HG03521 (cell line): ENCODE measurements around the gene HMCN1.

Source experiments
- ATAC-seq: cut with Tn5 transposase; IDR thresholded peaks from one replicate; pipeline ENCODE4 v1.9.1; 2021; ENCODE audit warnings: mild to moderate bottlenecking, moderate library complexity; ENCODE audit not compliant: unreplicated experiment

Gene HMCN1

DNA sequence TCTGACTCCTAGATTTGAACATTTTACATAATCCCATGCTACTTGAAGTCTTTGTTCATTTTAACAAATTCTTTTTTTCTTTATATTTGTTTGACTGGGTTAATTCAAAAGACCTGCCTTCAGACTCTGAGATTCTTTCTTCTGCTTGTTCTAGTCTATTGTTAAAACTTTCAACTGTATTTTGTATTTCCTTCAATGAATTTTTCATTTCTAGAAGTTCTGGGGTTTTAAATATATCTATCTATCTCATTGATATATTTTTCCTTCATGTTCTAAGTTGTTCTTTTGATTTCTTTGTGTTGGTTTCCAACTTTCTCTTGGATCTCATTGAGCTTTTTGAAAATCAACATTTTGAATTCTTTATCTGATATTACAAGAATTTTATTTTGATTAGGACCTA lies 64.3 kb downstream of the HMCN1 start:
- no peak for ATAC-seq

- ATAC-seq, result no peak
Measured at GRCh38 chr1:185803241-185803640, 69.0 kb downstream of the HMCN1 start.

- no peak for ATAC-seq
Measured at GRCh38 chr1:185804206-185804605, 70.0 kb downstream of the HMCN1 start.

DNA sequence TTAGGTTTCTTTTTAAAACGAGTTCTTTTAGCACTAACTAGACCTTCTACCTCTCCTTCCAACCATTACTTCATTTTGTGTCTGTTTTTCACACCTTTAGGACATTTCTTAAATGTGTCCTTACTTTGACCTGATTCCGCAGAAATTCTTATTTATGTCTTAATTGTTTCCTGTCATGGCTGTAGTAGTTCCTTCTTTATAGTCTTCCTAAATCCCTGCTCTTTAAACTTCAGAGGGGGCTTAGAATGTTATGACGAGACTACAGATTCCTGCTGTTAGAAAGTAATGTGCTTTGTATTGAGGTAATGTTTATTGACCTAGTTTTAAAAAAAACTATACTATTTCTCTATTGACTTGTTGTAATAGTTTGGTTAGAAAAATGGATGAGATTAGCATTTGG lies 70.4 kb downstream of the HMCN1 start:
- no peak for ATAC-seq

DNA sequence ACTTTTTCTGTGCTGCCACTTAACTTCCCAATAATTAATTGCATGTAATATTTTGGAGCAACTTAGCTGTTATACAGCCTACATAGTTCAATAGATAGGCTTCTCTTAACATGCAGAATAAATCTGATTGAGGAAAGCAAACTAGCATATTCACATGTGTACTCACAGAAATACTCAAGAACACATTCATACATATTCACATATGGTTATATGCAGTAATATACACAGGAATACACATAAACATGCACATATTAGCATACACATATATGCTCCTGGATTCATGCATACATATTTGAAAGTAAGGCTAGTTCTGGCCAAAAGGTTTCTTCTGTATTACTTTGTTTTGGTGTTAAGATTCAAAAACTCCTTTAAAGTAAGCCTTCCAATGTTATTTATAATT lies 73.1 kb downstream of the HMCN1 start:
- ATAC-seq, result no peak

DNA sequence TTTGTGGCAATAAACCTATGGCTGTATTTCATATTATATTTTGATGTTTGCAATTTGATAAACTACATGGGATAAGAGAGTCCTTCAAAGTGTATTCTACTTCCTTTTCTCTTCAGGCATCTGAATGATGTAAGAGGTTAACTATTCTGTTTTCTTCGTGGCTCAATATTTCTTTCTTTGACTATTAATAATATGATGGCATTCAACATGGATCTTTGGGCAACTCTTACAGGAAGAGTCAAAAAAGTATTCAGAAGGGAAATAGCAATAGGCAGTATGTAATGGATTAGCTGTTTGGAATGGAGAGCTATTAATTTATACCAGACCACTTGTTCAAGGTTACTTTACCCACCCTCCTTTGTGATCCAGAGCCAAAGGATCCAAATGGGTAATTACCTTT lies 74.4 kb downstream of the HMCN1 start:
- no peak for ATAC-seq

GRCh38 chr1:185811073-185811709 lies 77.0 kb downstream of the HMCN1 start:
- no peak for ATAC-seq

DNA sequence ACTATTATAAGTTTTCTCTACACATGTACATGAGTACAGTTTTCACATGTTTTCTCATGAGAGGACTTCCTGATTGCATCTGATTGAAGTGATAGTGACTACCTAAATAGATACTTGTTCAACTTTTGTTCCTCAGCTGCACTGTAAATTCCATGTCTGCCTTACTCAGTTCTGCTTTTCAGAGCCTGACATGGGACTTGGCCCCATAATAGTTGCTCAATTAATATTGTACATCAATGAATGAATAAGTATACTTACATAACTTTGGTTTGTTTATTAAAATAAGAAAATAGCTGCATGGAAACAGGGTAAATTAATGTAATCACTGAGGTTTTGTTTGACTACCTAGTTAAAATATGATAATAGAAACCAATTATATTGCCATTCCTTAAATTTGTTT lies 78.7 kb downstream of the HMCN1 start:
- ATAC-seq, result no peak

- no peak for ATAC-seq
Measured at GRCh38 chr1:185813401-185813979, 79.3 kb downstream of the HMCN1 start.

DNA sequence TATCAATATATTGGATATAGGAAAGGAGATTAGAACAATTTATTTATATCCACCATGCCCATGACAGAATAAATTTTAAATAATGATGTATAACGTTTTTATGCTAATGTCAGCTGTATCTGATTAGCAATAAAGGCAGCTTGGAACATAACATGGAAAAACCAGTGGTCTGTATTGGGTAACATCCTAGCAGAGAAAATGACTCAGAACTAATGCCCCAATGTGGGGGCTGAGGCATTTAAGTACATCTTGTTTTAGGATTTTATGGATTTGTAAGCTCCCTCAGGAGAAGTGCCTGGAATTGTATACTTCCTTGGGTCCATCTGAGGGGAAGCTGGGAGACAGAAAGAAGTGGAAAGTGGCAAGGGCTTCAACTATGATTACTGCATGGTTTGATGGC lies 82.3 kb downstream of the HMCN1 start:
- no peak for ATAC-seq

DNA sequence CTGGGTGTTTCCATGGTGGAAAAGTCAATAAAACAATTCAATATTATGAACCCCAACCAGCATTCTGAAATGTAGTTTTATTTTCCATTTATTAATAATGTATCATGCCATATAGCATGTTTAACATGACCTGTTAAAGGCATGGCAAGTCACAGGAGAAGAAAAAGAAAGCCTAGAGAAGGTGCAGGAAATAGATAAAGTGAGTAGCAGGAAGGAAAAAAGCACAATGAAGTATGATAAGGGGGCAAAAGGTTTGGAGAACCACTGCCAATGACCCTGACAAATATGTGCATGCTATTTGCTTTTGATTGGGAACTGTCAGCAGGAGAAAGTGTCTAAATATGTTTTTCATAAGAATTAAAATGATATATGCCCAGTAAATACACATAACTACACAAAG lies 85.6 kb downstream of the HMCN1 start:
- no peak for ATAC-seq

- ATAC-seq, result no peak
Measured at GRCh38 chr1:185821612-185822385, 87.6 kb downstream of the HMCN1 start.

GRCh38 chr1:185823467-185823866 lies 89.3 kb downstream of the HMCN1 start:
- ATAC-seq, result no peak

DNA sequence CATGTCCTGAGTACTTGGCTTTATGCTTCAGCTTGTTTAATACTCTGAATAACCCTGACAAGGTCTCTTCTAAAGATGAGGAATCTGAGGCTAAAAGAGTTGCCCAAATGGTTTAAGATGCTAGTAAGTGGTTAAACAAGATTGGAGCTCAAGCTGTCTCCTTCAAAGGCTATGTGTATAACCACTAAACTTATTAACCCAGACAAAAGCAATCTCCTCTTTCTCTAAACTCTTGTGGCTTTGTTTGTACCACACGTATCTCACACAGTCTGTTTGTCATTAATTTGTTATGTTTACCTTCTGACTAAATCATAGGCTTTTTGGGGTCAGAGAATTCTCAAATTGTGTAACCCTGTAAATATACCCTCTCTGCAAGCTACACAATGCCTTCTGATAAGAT lies 89.9 kb downstream of the HMCN1 start:
- ATAC-seq, result no peak

- ATAC-seq, result no peak
Measured at GRCh38 chr1:185825556-185825955, 91.4 kb downstream of the HMCN1 start.

GRCh38 chr1:185834371-185834905 lies 100.2 kb downstream of the HMCN1 start:
- ATAC-seq, result no peak

DNA sequence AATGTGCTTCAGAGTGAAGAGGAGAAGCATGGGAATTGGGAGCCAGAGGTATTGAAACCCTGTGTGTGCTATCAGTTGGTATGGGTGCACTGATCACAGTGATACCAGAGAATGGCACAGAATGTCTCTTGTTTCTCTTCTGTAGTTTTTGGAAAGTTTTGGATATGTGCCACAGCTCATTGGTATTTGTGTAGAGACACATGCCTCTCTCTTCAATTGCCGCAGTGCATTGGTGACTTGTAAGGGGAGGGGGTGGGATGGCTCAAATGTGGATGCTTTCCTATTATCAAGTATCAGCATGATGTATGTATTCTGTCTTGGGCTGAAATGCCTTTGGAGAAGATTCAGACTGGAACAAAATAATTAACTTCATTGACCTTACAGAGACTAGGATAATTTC lies 101.0 kb downstream of the HMCN1 start:
- ATAC-seq, result no peak

GRCh38 chr1:185837711-185838110 lies 103.5 kb downstream of the HMCN1 start:
- ATAC-seq, result no peak

- ATAC-seq, result no peak
Measured at GRCh38 chr1:185838111-185838510, 103.9 kb downstream of the HMCN1 start.

DNA sequence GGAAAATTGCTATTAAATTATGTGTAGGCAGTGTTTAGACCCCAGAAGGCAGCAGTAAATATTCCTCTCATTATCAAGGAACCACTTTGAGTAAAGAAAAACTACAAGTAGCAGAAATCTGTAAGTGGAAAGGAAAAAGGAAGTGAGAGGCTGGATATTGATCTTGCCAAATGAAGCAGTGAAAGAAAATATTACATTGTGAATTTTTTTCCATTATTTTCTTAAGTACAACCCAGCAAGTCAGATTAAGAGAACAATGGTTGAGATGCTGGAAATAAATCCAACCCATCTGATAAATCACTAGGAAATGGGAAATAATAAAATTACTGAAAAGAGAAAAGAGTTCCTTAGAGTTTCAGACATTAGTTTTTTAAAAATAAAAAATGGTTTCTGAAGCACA lies 106.7 kb downstream of the HMCN1 start:
- ATAC-seq, result no peak

GRCh38 chr1:185843297-185843869 lies 109.2 kb downstream of the HMCN1 start:
- no peak for ATAC-seq

- ATAC-seq, result no peak
Measured at GRCh38 chr1:185843986-185844385, 109.8 kb downstream of the HMCN1 start.
